ENCODE measurements around the gene ACKR2. TPM values are rescaled to one million over a fixed set of nuclear protein-coding genes. Genes with fewer than 3 reads are reported as not detected.

ACKR2 gene
- total RNA-seq, 1 experiment from 2014 or later: not detected

GRCh38 chr3:42900226-42901072 is 91.2 kb downstream of the ACKR2 start:
- Histone ChIP-seq H4K8ac (replicated peaks; ENCODE audit: insufficient read length, low read depth, low read length) (no peak overlapping the region), H2BK5ac (ENCODE audit: insufficient read length, low read length) (no peak overlapping the region), H3K9me3 (ENCODE audit: control insufficient read depth, low read depth, low read length) (no peaks in the 10 kb centered on the region), H2BK15ac (ENCODE audit: low read depth, low read length) (no peak overlapping the region), H4K91ac (ENCODE audit: insufficient read length, low read depth, low read length) (no peak overlapping the region), H3K27me3 (ENCODE audit: insufficient read depth, low read length) (no peaks in the 10 kb centered on the region), H3K4me2 (ENCODE audit: insufficient read depth, insufficient read length, low read length) (no peak overlapping the region), H3K27ac (ENCODE audit: insufficient read length, low read depth, low read length) (no peak overlapping the region), H3K9ac (ENCODE audit: extremely low read depth, insufficient read length, low read length) (no peak overlapping the region), H2BK20ac (ENCODE audit: low read depth, low read length, poor library complexity, severe bottlenecking) (no peak overlapping the region), H4K20me1 (ENCODE audit: control insufficient read depth, insufficient read depth, insufficient read length) (no peaks in the 10 kb centered on the region), H3T11ph (ENCODE audit: low read length) (no peak overlapping the region), H2AK5ac (ENCODE audit: insufficient read length, low read length) (no peak overlapping the region), H3K79me1 (ENCODE audit: insufficient read depth, low read depth, low read length, poor library complexity, severe bottlenecking) (no peaks in the 10 kb centered on the region), H3K23me2 (ENCODE audit: insufficient read length, low read depth, low read length, poor library complexity, severe bottlenecking) (no peaks in the 10 kb centered on the region), H3K18ac (ENCODE audit: insufficient read length, low read depth, low read length) (no peak overlapping the region), H2AFZ (ENCODE audit: low read length) (no peak overlapping the region), H3K56ac (ENCODE audit: insufficient read length, low read depth, low read length) (no peak overlapping the region), H3K23ac (ENCODE audit: insufficient read length, low read depth, low read length) (no peak overlapping the region), H4K5ac (ENCODE audit: insufficient read length, low read depth, low read length) (no peak overlapping the region), H2BK120ac (ENCODE audit: low read depth, low read length, poor library complexity, severe bottlenecking) (no peak overlapping the region), H3K14ac (ENCODE audit: insufficient read depth, low read length) (no peak overlapping the region), H3K79me2 (ENCODE audit: insufficient read depth, low read length) (no peaks in the 10 kb centered on the region), H2BK12ac (ENCODE audit: insufficient read length, low read depth, low read length) (no peak overlapping the region), H3K4me1 (ENCODE audit: insufficient read depth, low read length) (no peaks in the 10 kb centered on the region; the same call in 1 of the 2 replicates), H3K4ac (ENCODE audit: low read depth, low read length) (no peak overlapping the region)
- DNase-seq: no peak
- Mint-ChIP-seq H3K4me3 (no peak overlapping the region), H3K27me3 (ENCODE audit: low read depth) (peaks cover 4% of the 10 kb centered on the region; the same call in 1 of the 2 replicates), H3K36me3 (ENCODE audit: insufficient read depth in 1 of 3, low read depth in 3 of 3) (peaks cover 0 to 3% (median 0%) of the 10 kb centered on the region in 3 experiments; a peak in 3 of 7 replicates), H3K9me3 (peaks cover 2 to 8% of the 10 kb centered on the region in 2 experiments; a peak in 4 of 5 replicates), H3K27ac (peak overlapping the region in 1 of 3 experiments; percentile 28; a peak in 1 of 7 replicates), H3K4me1 (peaks cover 17% of the 10 kb centered on the region in 2 experiments)
- TF ChIP-seq CTCF (conservative IDR thresholded peaks at IDR 0.05): no peak
- no CpG with 5 or more reads among the region's 8 CpGs for WGBS (ENCODE audit: extremely low coverage, insufficient read length, low lambda C conversion rate)
